Measurements from ENCODE around the gene BNC2.

- TF ChIP-seq CTCF (conservative IDR thresholded peaks at IDR 0.05; ENCODE audit: low read length) = no peak
- TF ChIP-seq EZH2phosphoT487 (IDR thresholded peaks at IDR 0.05; ENCODE audit: borderline replicate concordance) = no peak
Measured at GRCh38 chr9:16672501-16672900, 198.0 kb downstream of the BNC2 start.

All from Loucy (cell line).